Caco-2 (cell line): Measurements from ENCODE around the gene TSPAN18. TPM values are rescaled to one million over a fixed set of nuclear protein-coding genes. Genes with fewer than 3 reads are reported as not detected.

Experiments used
- BruUV-seq: library from RNA; stranded (reverse); fragments of 400-500 nt; replicated peaks from 2 replicates; lab custom pipeline; 2021; lab: Mats Ljungman, UMichigan
- CTCF ChIA-PET: fragments of 300-600 bp; sonication (Branson Sonifier 250); formaldehyde crosslinking; loops from one replicate; lab custom pipeline; 2022; ENCODE audit warnings: antibody characterized with exemption; lab: Charles Lee
- POLR2A ChIA-PET: fragments of 300-600 bp; sonication (Branson Sonifier 250); formaldehyde crosslinking; loops from one replicate; lab custom pipeline; 2022; ENCODE audit warnings: antibody characterized with exemption; lab: Charles Lee
- DNase-seq, 2 experiments: peaks; one replicate each; pipeline versions ENCODE4 v3.0.0 to v3.0.0-alpha.2; 2020 to 2022
- H3K27me3 ChIP-seq: replicated peaks from 2 replicates; pipeline ENCODE4 v1.6.0; 2011; ENCODE audit warnings: low read length; ENCODE audit not compliant: control insufficient read depth, insufficient read depth
- H3K36me3 ChIP-seq: 2 replicates; pipeline ENCODE4 v1.5.1; 2011; ENCODE audit warnings: low read length; ENCODE audit not compliant: control insufficient read depth, insufficient read depth
- H3K4me1 ChIP-seq: fragments of 250-450 bp; sonication (Bioruptor Pico); 2 replicates; pipeline ENCODE4 v1.5.1; 2020; ENCODE audit warnings: mild to moderate bottlenecking
- H3K4me3 ChIP-seq: 2 replicates; pipeline ENCODE4 v1.5.1; 2011; ENCODE audit warnings: low read depth, mild to moderate bottlenecking, control low read depth, low read length
- H3K9me3 ChIP-seq: fragments of 250-450 bp; sonication (Bioruptor Pico); 2 replicates; pipeline ENCODE4 v1.5.1; 2020; ENCODE audit warnings: mild to moderate bottlenecking, moderate library complexity
- H3K27ac Mint-ChIP-seq: one replicate; pipeline ENCODE4 v1.8.0; 2022; ENCODE audit warnings: mixed read lengths; ENCODE audit not compliant: unreplicated experiment
- H3K27me3 Mint-ChIP-seq: one replicate; pipeline ENCODE4 v1.8.0; 2022; ENCODE audit warnings: mixed read lengths; ENCODE audit not compliant: insufficient read depth, unreplicated experiment
- H3K36me3 Mint-ChIP-seq: one replicate; pipeline ENCODE4 v1.8.0; 2022; ENCODE audit warnings: mild to moderate bottlenecking, mixed read lengths; ENCODE audit not compliant: insufficient read depth, unreplicated experiment
- H3K4me1 Mint-ChIP-seq: one replicate; pipeline ENCODE4 v1.8.0; 2022; ENCODE audit warnings: low read depth, mixed read lengths; ENCODE audit not compliant: unreplicated experiment
- H3K4me3 Mint-ChIP-seq: one replicate; pipeline ENCODE4 v1.8.0; 2022; ENCODE audit warnings: mild to moderate bottlenecking, moderate library complexity, mixed read lengths; ENCODE audit not compliant: unreplicated experiment
- H3K9me3 Mint-ChIP-seq: one replicate; pipeline ENCODE4 v1.8.0; 2022; ENCODE audit warnings: mixed read lengths; ENCODE audit not compliant: unreplicated experiment
- CTCF ChIP-seq, 2 experiments: fragments of 200-600 bp in 1 of 2; IDR thresholded peaks; 1 replicate in 1 of 2; 2 replicates in 1 of 2; pipeline versions ENCODE4 v1.5.1 to v1.8.0; 2011 to 2022; ENCODE audit warnings: antibody characterized with exemption in 1 of 2, control low read depth in 1 of 2, inconsistent platforms in 1 of 2, low read depth in 1 of 2, low read length in 1 of 2, mild to moderate bottlenecking in 1 of 2, moderate library complexity in 1 of 2; ENCODE audit not compliant: insufficient read depth in 1 of 2, severe bottlenecking in 1 of 2, unreplicated experiment in 1 of 2
- intact Hi-C: fragments of 100-400 bp; cut with micrococcal nuclease; formaldehyde crosslinking; loops from one replicate; pipeline ENCODE4 v1.10.0; 2022; ENCODE audit not compliant: unreplicated experiment
- total RNA-seq: library from RNA; stranded (reverse); gene quantifications from 2 replicates; pipeline ENCODE4 v1.2.3, GENCODE V29; 2022

TSPAN18 gene
- total RNA-seq, 1 experiment from 2014 or later, result 7.4 TPM

GRCh38 chr11:44875037-44875436 lies 148.3 kb downstream of the TSPAN18 start:
- no peak for DNase-seq
- intact Hi-C loops, result no loop called here
- Mint-ChIP-seq H3K4me3 (no peak overlapping the region), H3K36me3 (no peaks in the 10 kb centered on the region), H3K27me3 (no peaks in the 10 kb centered on the region), H3K4me1 (no peaks in the 10 kb centered on the region), H3K9me3 (no peaks in the 10 kb centered on the region), H3K27ac (no peak overlapping the region)
- no peaks in the 10 kb centered on the region for H3K4me1 ChIP-seq
- H3K9me3 ChIP-seq, result no peaks in the 10 kb centered on the region
- no peak for TF ChIP-seq CTCF (IDR thresholded peaks at IDR 0.05; ENCODE audit: insufficient read depth in 1 of 2, low read depth in 1 of 2, low read length in 1 of 2, severe bottlenecking in 1 of 2, unreplicated experiment in 1 of 2)
- no peaks in the 10 kb centered on the region for H3K27me3 ChIP-seq
- CTCF ChIA-PET, result no interaction called here
- H3K4me3 ChIP-seq, result no peak overlapping the region
- POLR2A ChIA-PET, result no interaction called here
- no peaks in the 10 kb centered on the region for H3K36me3 ChIP-seq
- no TSS peak for BruUV-seq

- intact Hi-C loops, result no loop called here
- Histone ChIP-seq H3K36me3 (no peaks in the 10 kb centered on the region), H3K9me3 (no peaks in the 10 kb centered on the region), H3K27me3 (no peaks in the 10 kb centered on the region), H3K4me1 (no peaks in the 10 kb centered on the region), H3K4me3 (no peak overlapping the region)
- Mint-ChIP-seq H3K27me3 (no peaks in the 10 kb centered on the region), H3K4me3 (no peak overlapping the region), H3K36me3 (no peaks in the 10 kb centered on the region), H3K9me3 (no peaks in the 10 kb centered on the region), H3K4me1 (no peaks in the 10 kb centered on the region), H3K27ac (no peak overlapping the region)
- no peak for TF ChIP-seq CTCF (IDR thresholded peaks at IDR 0.05; ENCODE audit: insufficient read depth in 1 of 2, low read depth in 1 of 2, low read length in 1 of 2, severe bottlenecking in 1 of 2, unreplicated experiment in 1 of 2)
- ChIA-PET POLR2A (no interaction called here), CTCF (no interaction called here)
- no TSS peak for BruUV-seq
- no peak for DNase-seq
Measured at GRCh38 chr11:44876194-44876723, 149.5 kb downstream of the TSPAN18 start.

GRCh38 chr11:44876906-44877305 lies 150.1 kb downstream of the TSPAN18 start:
- Mint-ChIP-seq H3K27me3 (no peaks in the 10 kb centered on the region), H3K36me3 (no peaks in the 10 kb centered on the region), H3K9me3 (no peaks in the 10 kb centered on the region), H3K27ac (no peak overlapping the region), H3K4me1 (no peaks in the 10 kb centered on the region), H3K4me3 (no peak overlapping the region)
- ChIA-PET POLR2A (no interaction called here), CTCF (no interaction called here)
- no peak for TF ChIP-seq CTCF (IDR thresholded peaks at IDR 0.05; ENCODE audit: insufficient read depth in 1 of 2, low read depth in 1 of 2, low read length in 1 of 2, severe bottlenecking in 1 of 2, unreplicated experiment in 1 of 2)
- no peak for DNase-seq
- no TSS peak for BruUV-seq
- Histone ChIP-seq H3K4me1 (no peaks in the 10 kb centered on the region), H3K36me3 (no peaks in the 10 kb centered on the region), H3K4me3 (no peak overlapping the region), H3K9me3 (no peaks in the 10 kb centered on the region), H3K27me3 (no peaks in the 10 kb centered on the region)
- intact Hi-C loops, result no loop called here
